GM18519 (cell line): Measurements from ENCODE around the gene KSR2.

Experiments
- ATAC-seq: cut with Tn5 transposase; IDR thresholded peaks from one replicate; pipeline ENCODE4 v1.9.1; 2021; ENCODE audit warnings: mild to moderate bottlenecking, moderate library complexity; ENCODE audit not compliant: unreplicated experiment, low FRiP score

Gene KSR2

DNA sequence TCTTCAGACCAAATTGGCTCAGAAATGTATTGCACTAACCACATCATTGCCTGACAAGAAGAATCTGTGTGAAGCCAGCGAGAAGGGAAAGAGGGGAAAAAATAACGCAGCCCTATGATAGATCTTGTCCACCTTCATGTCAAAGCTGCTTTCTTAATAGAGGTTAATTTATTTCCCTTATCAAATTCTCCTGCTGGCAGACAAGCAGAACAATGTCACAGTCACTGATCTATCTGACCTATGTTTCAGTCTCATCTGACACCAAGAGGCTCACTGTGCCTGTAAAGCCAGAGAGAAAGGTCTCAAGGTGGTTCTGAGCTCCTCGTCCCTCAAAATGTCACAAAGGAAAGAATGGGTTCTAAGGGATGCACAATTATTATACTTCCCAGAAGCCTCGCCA lies 417.1 kb downstream of the KSR2 start:
- no peak for ATAC-seq

DNA sequence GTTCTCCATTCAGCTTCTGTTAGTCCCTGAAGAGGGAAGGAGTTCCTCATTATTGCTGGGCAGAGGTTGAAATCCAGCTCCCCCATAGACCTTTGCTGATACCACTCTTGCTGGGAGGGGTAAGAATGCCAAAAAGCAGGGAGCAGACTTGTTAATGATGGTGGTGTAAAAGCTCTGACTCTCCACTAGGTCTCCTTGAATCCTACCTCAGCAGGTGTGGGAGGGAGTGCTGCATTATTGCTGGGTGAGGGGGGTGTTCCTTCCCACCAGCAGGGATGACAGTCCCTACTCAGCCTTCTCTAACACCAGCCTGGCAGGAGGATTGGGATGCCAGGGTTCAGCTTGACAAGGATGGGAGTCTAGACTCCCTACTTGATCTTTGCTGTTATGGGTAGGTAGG lies 421.6 kb downstream of the KSR2 start:
- ATAC-seq, result no peak

GRCh38 chr12:117545216-117545615 lies 423.6 kb downstream of the KSR2 start:
- no peak for ATAC-seq

GRCh38 chr12:117540011-117540410 lies 428.8 kb downstream of the KSR2 start:
- ATAC-seq, result no peak

DNA sequence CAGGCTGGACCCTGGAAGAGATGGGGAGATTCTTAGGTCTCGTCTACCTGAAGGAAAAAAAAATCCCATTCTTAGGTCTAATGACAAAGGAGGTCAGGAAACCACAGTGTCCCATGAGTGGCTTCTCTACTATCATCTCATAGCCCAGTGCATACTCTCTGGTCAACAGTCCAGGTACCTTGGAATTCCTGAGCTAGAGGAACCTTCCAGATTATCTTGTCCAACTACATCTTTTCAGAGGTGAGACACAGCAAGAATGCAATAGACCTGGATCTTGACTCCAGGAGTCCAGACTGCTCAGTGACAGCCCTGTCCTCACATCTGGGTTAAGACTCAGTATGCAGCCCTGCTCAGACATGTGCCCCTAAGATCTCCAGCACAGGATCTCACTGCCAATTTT lies 429.9 kb downstream of the KSR2 start:
- no peak for ATAC-seq

DNA sequence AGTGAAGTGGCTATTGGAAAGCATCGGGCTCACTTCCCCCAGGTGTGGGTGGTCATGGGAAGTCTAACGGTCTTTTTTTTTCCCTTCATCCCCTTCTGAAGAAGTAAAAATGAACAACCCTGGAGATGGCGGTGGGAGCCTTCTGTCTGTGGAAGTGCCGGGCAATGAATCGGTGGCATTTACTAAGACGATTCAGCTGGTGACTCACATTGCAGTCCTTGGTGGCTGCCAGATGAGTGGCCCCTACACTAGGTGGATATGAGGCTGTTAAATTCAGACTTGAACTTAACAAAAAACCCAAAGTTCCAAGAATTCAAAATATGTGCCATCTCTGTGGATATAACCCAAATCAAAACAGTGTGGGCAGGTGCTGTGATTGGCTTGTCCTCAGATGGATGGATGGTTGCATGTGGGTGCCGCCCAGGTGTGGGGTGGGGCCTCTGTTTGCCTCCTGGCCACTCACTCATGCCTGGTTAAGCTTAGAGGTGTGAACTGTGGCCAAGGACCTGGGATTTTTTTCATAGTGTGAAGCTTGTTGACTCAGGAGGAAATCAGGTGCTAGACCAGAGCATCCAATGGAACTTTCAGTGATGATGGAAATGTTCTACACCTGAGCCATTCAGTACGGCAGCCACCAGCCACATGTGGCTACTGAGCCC lies 430.6 kb downstream of the KSR2 start:
- no peak for ATAC-seq

- no peak for ATAC-seq
These were observed 435.1 kb downstream of the KSR2 start for GRCh38 chr12:117533687-117534086.

- no peak for ATAC-seq
These were observed 438.0 kb downstream of the KSR2 start for GRCh38 chr12:117530796-117531195.

DNA sequence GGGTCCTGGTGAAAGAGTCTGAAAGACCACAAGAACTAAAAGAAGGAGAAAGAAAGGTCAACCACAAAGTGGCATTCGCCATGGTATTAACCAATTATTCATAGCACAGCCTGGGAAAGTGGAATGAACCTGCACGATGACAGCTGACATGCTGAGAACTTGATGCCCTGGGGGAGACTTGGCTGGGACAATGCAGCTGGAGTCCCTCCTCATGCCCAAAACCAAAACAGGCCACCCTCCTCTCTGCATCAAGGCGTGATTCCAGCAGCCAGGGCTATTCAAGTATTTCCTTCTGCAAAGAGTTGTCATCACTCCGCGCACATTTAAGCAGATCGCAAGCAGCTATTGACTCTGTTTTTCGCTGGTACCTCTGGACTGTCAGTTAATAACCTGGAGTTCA lies 440.3 kb downstream of the KSR2 start:
- ATAC-seq, result no peak

- ATAC-seq, result no peak
These were observed 441.3 kb downstream of the KSR2 start for GRCh38 chr12:117527479-117527855.

DNA sequence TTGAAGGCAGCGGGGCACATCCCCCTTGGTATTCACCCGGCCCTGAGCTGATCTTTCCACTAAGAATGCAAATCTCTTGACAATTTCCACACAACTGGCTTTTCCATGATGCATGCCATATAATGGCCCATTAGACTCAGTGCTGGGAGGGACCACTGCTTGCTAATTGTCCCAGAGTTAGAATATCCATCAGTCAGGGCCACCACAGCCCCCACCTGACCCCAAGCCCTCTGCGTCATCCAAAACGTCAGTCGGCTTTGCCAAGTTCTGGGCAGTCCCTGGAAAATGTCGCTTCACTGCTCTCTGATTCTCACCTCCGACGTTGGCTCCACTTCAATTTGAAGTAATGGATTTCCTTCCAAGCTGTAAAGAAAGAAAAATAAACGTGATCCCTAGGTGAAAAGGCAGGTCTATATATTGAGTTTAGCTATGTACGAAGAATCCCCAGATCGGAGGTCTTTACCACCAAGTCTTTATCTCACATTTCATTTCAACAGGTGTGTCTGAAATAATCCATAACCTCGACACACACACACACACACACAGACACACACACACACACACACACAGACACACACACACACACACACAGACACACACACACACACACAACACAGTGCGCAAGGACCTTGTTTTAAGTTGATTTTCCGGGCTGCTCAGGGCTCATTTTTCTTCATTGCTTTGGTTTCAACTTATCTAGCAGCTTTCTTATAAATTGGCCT lies 441.9 kb downstream of the KSR2 start:
- ATAC-seq, result no peak

GRCh38 chr12:117525766-117526165 lies 443.0 kb downstream of the KSR2 start:
- ATAC-seq, result no peak

GRCh38 chr12:117524806-117525205 lies 444.0 kb downstream of the KSR2 start:
- no peak for ATAC-seq

DNA sequence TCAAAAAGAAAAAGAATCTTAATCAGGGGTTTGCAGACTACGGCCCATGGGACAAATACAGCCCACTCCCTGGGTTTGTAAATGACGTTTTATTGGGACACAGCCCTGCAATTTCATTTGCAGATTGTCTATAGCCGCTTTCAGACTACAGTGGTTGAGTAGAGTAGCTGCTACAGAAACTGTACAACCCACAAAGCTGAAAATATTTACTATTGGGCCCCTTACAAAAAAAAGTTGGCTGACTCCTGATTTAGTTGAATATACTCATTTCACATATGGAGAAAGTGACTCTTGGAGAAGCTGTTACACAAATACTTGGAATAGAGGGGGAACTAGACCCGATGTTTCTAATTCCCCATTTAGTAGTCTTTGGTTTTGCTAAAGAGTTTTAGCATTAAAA lies 444.8 kb downstream of the KSR2 start:
- no peak for ATAC-seq

DNA sequence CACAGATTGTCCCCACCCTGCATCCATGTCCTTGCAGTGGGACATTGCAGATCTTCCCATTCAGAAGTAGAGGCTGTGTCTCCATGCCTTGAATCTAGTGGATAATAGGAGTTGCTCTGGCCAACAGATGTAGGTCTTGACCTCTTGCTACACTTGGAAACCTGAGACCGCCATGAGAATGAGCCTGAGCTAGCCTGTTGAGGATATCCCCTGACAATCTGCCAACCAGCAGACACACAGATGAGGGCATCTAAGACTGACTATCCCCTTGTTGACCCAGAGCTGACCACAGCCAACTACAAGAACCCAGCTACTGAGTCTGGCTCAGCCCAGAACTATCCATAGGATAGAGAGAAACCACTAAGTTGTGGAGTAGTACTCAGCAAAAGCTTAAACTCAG lies 446.2 kb downstream of the KSR2 start:
- ATAC-seq, result no peak

GRCh38 chr12:117521867-117522266 lies 446.9 kb downstream of the KSR2 start:
- ATAC-seq, result no peak

DNA sequence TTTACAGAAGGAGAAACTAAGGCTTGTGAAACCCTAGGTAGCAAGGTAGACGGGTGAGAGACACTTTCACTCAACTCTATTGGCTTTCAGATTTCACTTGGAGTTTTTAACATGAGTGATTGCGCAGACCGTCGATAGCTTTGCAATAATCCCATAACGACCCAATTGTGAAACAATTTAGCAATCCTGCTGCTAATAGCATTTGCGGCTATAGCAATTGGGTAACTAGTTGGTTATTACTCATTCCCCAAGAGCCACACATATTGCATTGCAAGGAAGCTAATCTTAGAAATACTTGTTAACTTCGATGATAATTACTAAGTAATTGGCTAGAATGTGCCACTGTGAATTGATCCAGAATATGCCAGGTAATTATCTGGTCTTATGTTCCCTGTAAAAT lies 447.4 kb downstream of the KSR2 start:
- ATAC-seq, result no peak

DNA sequence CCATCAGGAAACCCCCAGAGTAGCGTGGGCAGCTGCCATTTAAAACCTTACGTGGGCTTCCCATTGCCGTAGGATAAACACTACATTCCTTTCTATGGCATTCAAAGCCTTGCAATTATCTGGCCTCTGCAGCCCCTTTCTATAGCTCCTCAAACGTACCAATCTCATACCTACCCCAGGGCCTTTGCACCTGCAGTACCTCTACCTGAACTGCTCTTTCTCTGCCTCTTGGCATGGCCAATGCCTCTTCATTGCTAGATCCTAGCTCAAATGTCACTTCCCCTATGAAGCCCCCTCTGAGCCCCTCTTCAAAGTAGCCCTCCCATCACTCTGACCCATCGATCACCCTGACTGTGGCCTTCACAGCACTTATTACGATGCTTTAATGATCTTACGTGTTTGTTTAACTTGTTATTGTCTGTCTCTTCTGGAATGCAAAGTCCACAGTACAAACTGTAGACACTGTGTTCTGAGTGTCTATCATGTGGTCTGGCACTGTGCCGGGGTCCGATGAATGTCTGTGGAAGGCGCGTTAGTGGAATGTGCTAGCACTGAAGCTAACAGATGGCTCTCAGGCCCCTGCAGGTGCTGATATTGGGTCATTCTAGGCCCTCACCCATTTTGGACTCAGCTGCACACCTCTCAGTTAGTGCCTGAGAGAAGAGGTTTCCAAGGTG lies 450.1 kb downstream of the KSR2 start:
- ATAC-seq, result no peak

DNA sequence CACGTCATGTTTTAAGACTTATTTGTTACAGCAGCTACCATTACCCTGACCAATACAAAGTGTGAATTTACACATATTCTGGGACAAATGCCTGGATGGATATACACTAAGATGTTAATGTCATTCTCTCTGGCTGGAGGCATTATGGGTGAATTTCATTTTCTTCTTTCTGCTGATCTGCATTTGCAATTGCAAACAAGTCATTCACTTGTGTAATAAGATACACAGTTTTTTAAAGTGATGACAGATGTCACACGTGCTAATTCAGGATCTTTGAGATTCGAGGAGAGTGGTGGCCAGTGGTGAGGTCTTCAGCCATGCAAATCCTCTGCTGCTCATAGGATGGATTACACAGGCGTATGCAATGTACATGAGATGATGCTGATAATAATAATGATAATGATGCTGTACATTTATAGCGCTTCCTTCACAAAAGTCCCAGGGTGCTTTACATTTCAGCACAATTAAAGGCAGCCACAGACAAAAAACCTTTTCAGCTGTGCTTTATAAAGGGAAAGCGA lies 451.5 kb downstream of the KSR2 start:
- no peak for ATAC-seq

- ATAC-seq, result no peak
These were observed 452.8 kb downstream of the KSR2 start for GRCh38 chr12:117516034-117516433.

DNA sequence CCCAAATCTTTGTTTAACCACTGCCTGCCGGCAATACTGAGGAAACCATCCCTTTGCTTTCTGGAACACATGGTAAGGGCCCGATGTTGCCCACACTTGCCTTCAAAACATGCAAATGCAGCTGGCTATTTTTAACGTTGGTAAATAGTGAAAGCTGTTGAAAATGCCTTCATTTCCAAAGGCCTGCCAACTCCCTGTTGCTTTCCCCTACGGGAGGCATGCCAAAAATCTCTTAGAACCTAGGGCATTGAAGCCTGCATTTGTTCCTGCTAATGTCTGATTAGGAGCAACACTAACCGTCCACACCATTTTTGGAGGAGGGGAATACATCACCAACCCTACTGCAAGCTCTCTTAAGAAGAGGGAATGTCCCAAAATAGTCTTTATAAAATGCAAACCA lies 454.8 kb downstream of the KSR2 start:
- ATAC-seq, result no peak

- no peak for ATAC-seq
These were observed 455.4 kb downstream of the KSR2 start for GRCh38 chr12:117513353-117513752.
